Epithelial cell of esophagus (primary cell): Measurements from ENCODE around the gene MRGPRD.

Experiments used
- DNase-seq: peaks from one replicate; pipeline ENCODE4 v3.0.0; 2010; ENCODE audit warnings: low read depth
- H3K4me3 ChIP-seq: 2 replicates; pipeline ENCODE4 v1.5.1; 2011; ENCODE audit warnings: mild to moderate bottlenecking, low read length, control low read depth
- CTCF ChIP-seq: IDR thresholded peaks from 2 replicates; pipeline ENCODE4 v1.5.1; 2011; ENCODE audit warnings: low read depth, mild to moderate bottlenecking, low read length, control low read depth, inconsistent platforms; ENCODE audit not compliant: insufficient read depth; ENCODE audit errors: missing control alignments

Gene MRGPRD

GRCh38 chr11:68936676-68937620 lies 43.8 kb downstream of the MRGPRD start:
- no peak for DNase-seq
- no peak overlapping the region for H3K4me3 ChIP-seq
- no peak for TF ChIP-seq CTCF

GRCh38 chr11:68936358-68936636 lies 44.5 kb downstream of the MRGPRD start:
- DNase-seq, result no peak
- no peak for TF ChIP-seq CTCF

GRCh38 chr11:68935516-68936357 lies 45.0 kb downstream of the MRGPRD start:
- H3K4me3 ChIP-seq, result no peak overlapping the region
- no peak for DNase-seq
- no peak for TF ChIP-seq CTCF

More at GRCh38 chr11:68936358-68936636, 44.5 kb downstream of the MRGPRD start:
- no peak overlapping the region for H3K4me3 ChIP-seq

GRCh38 chr11:68935066-68935465 lies 45.7 kb downstream of the MRGPRD start:
- no peak for DNase-seq
- TF ChIP-seq CTCF, result no peak
- no peak overlapping the region for H3K4me3 ChIP-seq

GRCh38 chr11:68934666-68935065 lies 46.1 kb downstream of the MRGPRD start:
- no peak for TF ChIP-seq CTCF
- no peak for DNase-seq
- H3K4me3 ChIP-seq, result no peak overlapping the region

GRCh38 chr11:68934321-68934645 lies 46.5 kb downstream of the MRGPRD start:
- no peak for DNase-seq
- no peak for TF ChIP-seq CTCF
- H3K4me3 ChIP-seq, result no peak overlapping the region
